Liver (tissue), 9 donors: ENCODE measurements around the gene SHLD1. TPM values are rescaled to one million over a fixed set of nuclear protein-coding genes. Genes with fewer than 3 reads are reported as not detected.

Experiments
- DNase-seq: peaks from one replicate; pipeline ENCODE4 v3.0.0-alpha.2; 2017; ENCODE audit warnings: low spot score
- H3K27ac ChIP-seq, 2 donors: one replicate each; pipeline ENCODE4 v1.7.0; 2013; ENCODE audit warnings: inconsistent platforms in 2 of 2, low read length in 2 of 2, control low read depth in 1 of 2, low read depth in 1 of 2, mild to moderate bottlenecking in 1 of 2
- H3K27me3 ChIP-seq, 4 donors: one replicate each; pipeline versions ENCODE4 v1.6.1 to v1.7.0; 2013; ENCODE audit warnings: low read length in 3 of 4, inconsistent platforms in 1 of 4, mild to moderate bottlenecking in 1 of 4, moderate library complexity in 1 of 4; ENCODE audit not compliant: control insufficient read depth in 4 of 4, insufficient read depth in 4 of 4
- H3K36me3 ChIP-seq, 4 donors: one replicate each; pipeline versions ENCODE4 v1.6.1 to v1.7.0; 2013; ENCODE audit warnings: low read length in 3 of 4, mild to moderate bottlenecking in 3 of 4, low read depth in 1 of 4, moderate library complexity in 1 of 4; ENCODE audit not compliant: control insufficient read depth in 4 of 4, insufficient read depth in 3 of 4
- H3K4me1 ChIP-seq, 4 donors: one replicate each; pipeline versions ENCODE4 v1.6.1 to v1.7.0; 2013; ENCODE audit warnings: low read length in 3 of 4, mild to moderate bottlenecking in 3 of 4, moderate library complexity in 1 of 4; ENCODE audit not compliant: control insufficient read depth in 4 of 4, insufficient read depth in 4 of 4
- H3K4me3 ChIP-seq, 3 donors: one replicate each; pipeline versions ENCODE4 v1.6.1 to v1.7.0; 2013; ENCODE audit warnings: low read length in 3 of 3, control low read depth in 1 of 3, low read depth in 1 of 3, mild to moderate bottlenecking in 1 of 3
- H3K9ac ChIP-seq, 2 donors: one replicate each; pipeline ENCODE4 v1.7.0; 2013; ENCODE audit warnings: low read length in 2 of 2, mild to moderate bottlenecking in 2 of 2, moderate library complexity in 2 of 2, control low read depth in 1 of 2, low read depth in 1 of 2
- H3K9me3 ChIP-seq, 4 donors: one replicate each; pipeline versions ENCODE4 v1.6.1 to v1.7.0; 2013; ENCODE audit warnings: low read length in 3 of 4; ENCODE audit not compliant: control insufficient read depth in 4 of 4
- EGR1 ChIP-seq, 2 donors: IDR thresholded peaks; 2 replicates each; pipeline ENCODE4 v1.6.1; 2016 to 2018; ENCODE audit warnings: antibody characterized with exemption in 2 of 2, low read depth in 2 of 2
- FOXA2 ChIP-seq: IDR thresholded peaks from 2 replicates; pipeline ENCODE4 v1.6.1; 2016; ENCODE audit warnings: antibody characterized with exemption
- GABPA ChIP-seq, 2 donors: IDR thresholded peaks in 1 of 2; conservative IDR thresholded peaks in 1 of 2; 2 replicates each; pipeline ENCODE4 v1.6.1; 2016; ENCODE audit warnings: antibody characterized with exemption in 2 of 2, mild to moderate bottlenecking in 1 of 2, moderate library complexity in 1 of 2
- HNF4A ChIP-seq, 2 donors: conservative IDR thresholded peaks; 2 replicates each; pipeline ENCODE4 v1.6.1; 2016; ENCODE audit warnings: antibody characterized with exemption in 2 of 2, mild to moderate bottlenecking in 2 of 2
- HNF4G ChIP-seq: IDR thresholded peaks from 2 replicates; pipeline ENCODE4 v1.6.1; 2016; ENCODE audit warnings: antibody characterized with exemption
- JUND ChIP-seq, 2 donors: IDR thresholded peaks; 2 replicates each; pipeline ENCODE4 v1.6.1; 2016; ENCODE audit warnings: antibody characterized with exemption in 2 of 2
- NR2F2 ChIP-seq: IDR thresholded peaks from 2 replicates; pipeline ENCODE4 v1.6.1; 2016; ENCODE audit warnings: antibody characterized with exemption
- RXRA ChIP-seq, 2 donors: IDR thresholded peaks; 2 replicates each; pipeline ENCODE4 v1.6.1; 2017 to 2018; ENCODE audit warnings: antibody characterized with exemption in 2 of 2, mild to moderate bottlenecking in 1 of 2
- SP1 ChIP-seq: IDR thresholded peaks from 2 replicates; pipeline ENCODE4 v1.6.1; 2018; ENCODE audit warnings: antibody characterized with exemption, mild to moderate bottlenecking
- TAF1 ChIP-seq: conservative IDR thresholded peaks from 2 replicates; pipeline ENCODE4 v1.6.1; 2016; ENCODE audit warnings: antibody characterized with exemption, mild to moderate bottlenecking
- WGBS: extraction: QIAGEN DNeasy Blood & Tissue Kit; methylation state at CpG from one replicate; pipeline ENCODE4 v1.1.7; 2013; 5-methylcytosine and 5-hydroxymethylcytosine counted together
- polyA plus RNA-seq, 2 donors: library from polyadenylated mRNA; stranded (reverse) in 1 of 2; unstranded in 1 of 2; fragments of 200-250 nt in 1 of 2; fragments of >200 nt in 1 of 2; fragmentation: Nextera tagmentation in 1 of 2; extraction: Ambion mirVana in 1 of 2; gene quantifications; one replicate each; pipeline versions ENCODE4 v1.2.1 to v1.2.3, GENCODE V29; 2013 to 2015
- total RNA-seq, 2 donors: library from RNA; depleted of rRNA; stranded (reverse); fragments of >200 nt; gene quantifications; one replicate each; pipeline ENCODE4 v1.2.3, GENCODE V29; 2014
- TF ChIP-seq, protein P1 (sequence below): IDR thresholded peaks from 2 replicates; pipeline ENCODE4 v1.6.1; 2016; ENCODE audit warnings: antibody characterized with exemption
- TF ChIP-seq, protein P2 (sequence below): IDR thresholded peaks from 2 replicates; pipeline ENCODE4 v1.6.1; 2016; ENCODE audit warnings: antibody characterized with exemption, mild to moderate bottlenecking
- TF ChIP-seq, protein P3 (sequence below): IDR thresholded peaks from 2 replicates; pipeline ENCODE4 v1.6.1; 2016; ENCODE audit warnings: antibody characterized with exemption
- TF ChIP-seq, protein P4 (sequence below): fragments of 150-350 bp; IDR thresholded peaks from 2 replicates; pipeline ENCODE4 v1.5.1; 2017; ENCODE audit warnings: improper control_type of control experiment, low read depth, low read length; ENCODE audit not compliant: missing input control
- donor health status: healthy.
- donor health status: healthy.
- donor health status: healthy.
- donor health status: healthy.
- donor health status: healthy.

SHLD1 gene
- total and polyA plus RNA-seq, 4 donors = 0.92 to 5.0 (median 2.0) TPM

DNA sequence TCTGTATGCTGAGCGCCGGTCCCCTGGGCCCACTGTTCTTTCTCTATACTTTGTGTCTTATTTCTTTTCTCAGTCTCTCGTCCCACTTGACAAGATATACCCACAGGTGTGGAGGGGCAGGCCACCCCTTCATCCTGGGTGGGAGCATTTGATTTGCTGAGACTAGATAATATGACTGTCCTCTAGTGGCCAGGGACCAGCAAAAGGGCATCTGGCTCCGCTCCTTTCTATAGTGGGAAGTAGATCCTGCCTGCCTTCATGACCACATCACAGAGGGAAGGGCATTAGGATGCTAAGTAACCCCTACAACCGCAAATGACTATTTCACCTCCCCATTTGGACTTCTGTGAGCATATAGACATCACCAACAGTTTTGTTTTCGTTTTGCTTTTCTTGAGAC is 135.7 kb downstream of the SHLD1 start:
- TF ChIP-seq, protein P1, sequence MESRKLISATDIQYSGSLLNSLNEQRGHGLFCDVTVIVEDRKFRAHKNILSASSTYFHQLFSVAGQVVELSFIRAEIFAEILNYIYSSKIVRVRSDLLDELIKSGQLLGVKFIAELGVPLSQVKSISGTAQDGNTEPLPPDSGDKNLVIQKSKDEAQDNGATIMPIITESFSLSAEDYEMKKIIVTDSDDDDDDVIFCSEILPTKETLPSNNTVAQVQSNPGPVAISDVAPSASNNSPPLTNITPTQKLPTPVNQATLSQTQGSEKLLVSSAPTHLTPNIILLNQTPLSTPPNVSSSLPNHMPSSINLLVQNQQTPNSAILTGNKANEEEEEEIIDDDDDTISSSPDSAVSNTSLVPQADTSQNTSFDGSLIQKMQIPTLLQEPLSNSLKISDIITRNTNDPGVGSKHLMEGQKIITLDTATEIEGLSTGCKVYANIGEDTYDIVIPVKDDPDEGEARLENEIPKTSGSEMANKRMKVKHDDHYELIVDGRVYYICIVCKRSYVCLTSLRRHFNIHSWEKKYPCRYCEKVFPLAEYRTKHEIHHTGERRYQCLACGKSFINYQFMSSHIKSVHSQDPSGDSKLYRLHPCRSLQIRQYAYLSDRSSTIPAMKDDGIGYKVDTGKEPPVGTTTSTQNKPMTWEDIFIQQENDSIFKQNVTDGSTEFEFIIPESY = no peak
- TF ChIP-seq EGR1 (IDR thresholded peaks at IDR 0.05; ENCODE audit: low read depth in 2 of 2) (no peak), SP1 (no peak), HNF4G (no peak), TAF1 (no peak), NR2F2 (no peak), FOXA2 (no peak), RXRA (IDR thresholded peaks at IDR 0.05) (no peak), GABPA (IDR thresholded peaks at IDR 0.05 in 1 of 2, conservative IDR thresholded peaks at IDR 0.05 in 1 of 2) (no peak)
- TF ChIP-seq, protein P2, sequence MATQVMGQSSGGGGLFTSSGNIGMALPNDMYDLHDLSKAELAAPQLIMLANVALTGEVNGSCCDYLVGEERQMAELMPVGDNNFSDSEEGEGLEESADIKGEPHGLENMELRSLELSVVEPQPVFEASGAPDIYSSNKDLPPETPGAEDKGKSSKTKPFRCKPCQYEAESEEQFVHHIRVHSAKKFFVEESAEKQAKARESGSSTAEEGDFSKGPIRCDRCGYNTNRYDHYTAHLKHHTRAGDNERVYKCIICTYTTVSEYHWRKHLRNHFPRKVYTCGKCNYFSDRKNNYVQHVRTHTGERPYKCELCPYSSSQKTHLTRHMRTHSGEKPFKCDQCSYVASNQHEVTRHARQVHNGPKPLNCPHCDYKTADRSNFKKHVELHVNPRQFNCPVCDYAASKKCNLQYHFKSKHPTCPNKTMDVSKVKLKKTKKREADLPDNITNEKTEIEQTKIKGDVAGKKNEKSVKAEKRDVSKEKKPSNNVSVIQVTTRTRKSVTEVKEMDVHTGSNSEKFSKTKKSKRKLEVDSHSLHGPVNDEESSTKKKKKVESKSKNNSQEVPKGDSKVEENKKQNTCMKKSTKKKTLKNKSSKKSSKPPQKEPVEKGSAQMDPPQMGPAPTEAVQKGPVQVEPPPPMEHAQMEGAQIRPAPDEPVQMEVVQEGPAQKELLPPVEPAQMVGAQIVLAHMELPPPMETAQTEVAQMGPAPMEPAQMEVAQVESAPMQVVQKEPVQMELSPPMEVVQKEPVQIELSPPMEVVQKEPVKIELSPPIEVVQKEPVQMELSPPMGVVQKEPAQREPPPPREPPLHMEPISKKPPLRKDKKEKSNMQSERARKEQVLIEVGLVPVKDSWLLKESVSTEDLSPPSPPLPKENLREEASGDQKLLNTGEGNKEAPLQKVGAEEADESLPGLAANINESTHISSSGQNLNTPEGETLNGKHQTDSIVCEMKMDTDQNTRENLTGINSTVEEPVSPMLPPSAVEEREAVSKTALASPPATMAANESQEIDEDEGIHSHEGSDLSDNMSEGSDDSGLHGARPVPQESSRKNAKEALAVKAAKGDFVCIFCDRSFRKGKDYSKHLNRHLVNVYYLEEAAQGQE = no peak
- TF ChIP-seq, protein P3, sequence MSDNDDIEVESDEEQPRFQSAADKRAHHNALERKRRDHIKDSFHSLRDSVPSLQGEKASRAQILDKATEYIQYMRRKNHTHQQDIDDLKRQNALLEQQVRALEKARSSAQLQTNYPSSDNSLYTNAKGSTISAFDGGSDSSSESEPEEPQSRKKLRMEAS = no peak
- H3K4me1 ChIP-seq = no peaks in the 10 kb centered on the region
- H3K27me3 ChIP-seq = no peaks in the 10 kb centered on the region
- H3K27ac ChIP-seq = no peak overlapping the region
- H3K4me3 ChIP-seq = no peak overlapping the region
- 83% methylated on average over 6 of the region's 6 CpGs for WGBS
- no peaks in the 10 kb centered on the region for H3K36me3 ChIP-seq
- peak overlapping the region in 1 of 2 donors; percentile 6 for H3K9ac ChIP-seq
- DNase-seq = no peak
- H3K9me3 ChIP-seq = no peaks in the 10 kb centered on the region

DNA sequence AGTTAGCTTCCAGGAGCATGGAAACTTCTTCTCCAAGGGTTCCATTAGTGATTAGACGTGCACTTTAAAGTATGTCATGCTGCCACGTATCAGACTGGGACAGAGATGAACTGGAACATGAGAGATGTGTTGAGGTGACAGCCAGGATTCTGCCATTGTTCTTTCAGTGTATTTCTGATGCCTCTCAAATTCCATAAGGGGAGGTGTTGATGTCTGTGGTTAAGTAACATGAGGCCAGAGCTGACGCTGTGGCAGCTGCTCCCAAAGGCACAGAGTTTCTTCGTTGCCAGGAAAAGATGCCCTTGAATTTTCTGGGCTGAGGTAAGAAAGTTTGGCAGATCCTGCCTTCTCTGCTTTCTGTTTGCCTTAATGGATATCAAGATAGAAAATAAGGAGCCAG is 136.6 kb downstream of the SHLD1 start:
- Histone ChIP-seq H3K4me3 (no peak overlapping the region), H3K4me1 (no peaks in the 10 kb centered on the region), H3K27ac (no peak overlapping the region), H3K9ac (no peak overlapping the region), H3K36me3 (no peaks in the 10 kb centered on the region), H3K9me3 (no peaks in the 10 kb centered on the region), H3K27me3 (no peaks in the 10 kb centered on the region)
- DNase-seq = no peak
- TF ChIP-seq JUND (IDR thresholded peaks at IDR 0.05) (no peak), GABPA (IDR thresholded peaks at IDR 0.05 in 1 of 2, conservative IDR thresholded peaks at IDR 0.05 in 1 of 2) (no peak), HNF4A (conservative IDR thresholded peaks at IDR 0.05) (no peak), SP1 (no peak), NR2F2 (no peak)
- TF ChIP-seq, protein P4, sequence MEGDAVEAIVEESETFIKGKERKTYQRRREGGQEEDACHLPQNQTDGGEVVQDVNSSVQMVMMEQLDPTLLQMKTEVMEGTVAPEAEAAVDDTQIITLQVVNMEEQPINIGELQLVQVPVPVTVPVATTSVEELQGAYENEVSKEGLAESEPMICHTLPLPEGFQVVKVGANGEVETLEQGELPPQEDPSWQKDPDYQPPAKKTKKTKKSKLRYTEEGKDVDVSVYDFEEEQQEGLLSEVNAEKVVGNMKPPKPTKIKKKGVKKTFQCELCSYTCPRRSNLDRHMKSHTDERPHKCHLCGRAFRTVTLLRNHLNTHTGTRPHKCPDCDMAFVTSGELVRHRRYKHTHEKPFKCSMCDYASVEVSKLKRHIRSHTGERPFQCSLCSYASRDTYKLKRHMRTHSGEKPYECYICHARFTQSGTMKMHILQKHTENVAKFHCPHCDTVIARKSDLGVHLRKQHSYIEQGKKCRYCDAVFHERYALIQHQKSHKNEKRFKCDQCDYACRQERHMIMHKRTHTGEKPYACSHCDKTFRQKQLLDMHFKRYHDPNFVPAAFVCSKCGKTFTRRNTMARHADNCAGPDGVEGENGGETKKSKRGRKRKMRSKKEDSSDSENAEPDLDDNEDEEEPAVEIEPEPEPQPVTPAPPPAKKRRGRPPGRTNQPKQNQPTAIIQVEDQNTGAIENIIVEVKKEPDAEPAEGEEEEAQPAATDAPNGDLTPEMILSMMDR = no peak
- TF ChIP-seq, protein P1 = no peak
- 80% methylated on average over 4 of the region's 4 CpGs for WGBS
